HepG2 (cell line): Measurements from ENCODE around the gene JAZF1.

Experiments
- GPBP1L1 ChIP-seq: sonication (generic); formaldehyde crosslinking; IDR thresholded peaks from 2 replicates; pipeline ENCODE4 v1.5.0; 2020; ENCODE audit warnings: mild to moderate bottlenecking, missing genetic modification reagents
- HNF4G ChIP-seq, 2 experiments: sonication (generic) in 1 of 2; formaldehyde crosslinking in 1 of 2; IDR thresholded peaks; 2 replicates each; pipeline versions ENCODE4 v1.4.0 to v1.6.1; 2011 to 2020; ENCODE audit warnings: borderline replicate concordance in 2 of 2, low read depth in 2 of 2, mild to moderate bottlenecking in 2 of 2, low read length in 1 of 2, missing genetic modification reagents in 1 of 2, moderate library complexity in 1 of 2
- PHB2 ChIP-seq: fragments of 450-650 bp; IDR thresholded peaks from 2 replicates; pipeline ENCODE4 v1.6.1; 2018; ENCODE audit not compliant: partially characterized antibody
- SP2 ChIP-seq: sonication (generic); formaldehyde crosslinking; IDR thresholded peaks from 2 replicates; pipeline ENCODE4 v1.5.1; 2020; ENCODE audit warnings: mild to moderate bottlenecking, missing genetic modification reagents
- ZNF629 ChIP-seq: sonication (generic); formaldehyde crosslinking; conservative IDR thresholded peaks from 2 replicates; pipeline ENCODE4 v1.5.0; 2020; ENCODE audit warnings: missing genetic modification reagents
- ZSCAN29 ChIP-seq: sonication (generic); formaldehyde crosslinking; conservative IDR thresholded peaks from 2 replicates; pipeline ENCODE4 v1.4.0; 2020; ENCODE audit warnings: mild to moderate bottlenecking, missing genetic modification reagents
- TF ChIP-seq, protein P1 (sequence below): sonication (generic); formaldehyde crosslinking; IDR thresholded peaks from 2 replicates; pipeline ENCODE4 v1.5.0; 2020; ENCODE audit warnings: mild to moderate bottlenecking, missing genetic modification reagents, moderate library complexity

- TF ChIP-seq PHB2 (no peak), GPBP1L1 (CRISPR knock-in tag) (no peak), ZNF629 (no peak), SP2 (no peak), ZSCAN29 (CRISPR knock-in tag) (no peak), HNF4G (IDR thresholded peaks at IDR 0.05; ENCODE audit: borderline replicate concordance, low read depth, low read length) (no peak), HNF4G (CRISPR knock-in tag; IDR thresholded peaks at IDR 0.05; ENCODE audit: borderline replicate concordance, low read depth) (no peak)
- TF ChIP-seq, protein P1, sequence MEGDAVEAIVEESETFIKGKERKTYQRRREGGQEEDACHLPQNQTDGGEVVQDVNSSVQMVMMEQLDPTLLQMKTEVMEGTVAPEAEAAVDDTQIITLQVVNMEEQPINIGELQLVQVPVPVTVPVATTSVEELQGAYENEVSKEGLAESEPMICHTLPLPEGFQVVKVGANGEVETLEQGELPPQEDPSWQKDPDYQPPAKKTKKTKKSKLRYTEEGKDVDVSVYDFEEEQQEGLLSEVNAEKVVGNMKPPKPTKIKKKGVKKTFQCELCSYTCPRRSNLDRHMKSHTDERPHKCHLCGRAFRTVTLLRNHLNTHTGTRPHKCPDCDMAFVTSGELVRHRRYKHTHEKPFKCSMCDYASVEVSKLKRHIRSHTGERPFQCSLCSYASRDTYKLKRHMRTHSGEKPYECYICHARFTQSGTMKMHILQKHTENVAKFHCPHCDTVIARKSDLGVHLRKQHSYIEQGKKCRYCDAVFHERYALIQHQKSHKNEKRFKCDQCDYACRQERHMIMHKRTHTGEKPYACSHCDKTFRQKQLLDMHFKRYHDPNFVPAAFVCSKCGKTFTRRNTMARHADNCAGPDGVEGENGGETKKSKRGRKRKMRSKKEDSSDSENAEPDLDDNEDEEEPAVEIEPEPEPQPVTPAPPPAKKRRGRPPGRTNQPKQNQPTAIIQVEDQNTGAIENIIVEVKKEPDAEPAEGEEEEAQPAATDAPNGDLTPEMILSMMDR, result no peak
Measured at GRCh38 chr7:28217143-28217542, 36.5 kb upstream of the JAZF1 start.
